Measurements from ENCODE around the gene DDX3X. TPM values are rescaled to one million over a fixed set of nuclear protein-coding genes. Genes with fewer than 3 reads are reported as not detected.
A peak's percentile ranks its signal among the peaks of the same experiment; 100 is the strongest.

Gene DDX3X
- total and polyA plus RNA-seq, 9 of the 15 experiments (the other 6 are each of a cell fraction or from before 2014, with no cell fraction given), result 51.3 to 232 (median 138) TPM

DNA sequence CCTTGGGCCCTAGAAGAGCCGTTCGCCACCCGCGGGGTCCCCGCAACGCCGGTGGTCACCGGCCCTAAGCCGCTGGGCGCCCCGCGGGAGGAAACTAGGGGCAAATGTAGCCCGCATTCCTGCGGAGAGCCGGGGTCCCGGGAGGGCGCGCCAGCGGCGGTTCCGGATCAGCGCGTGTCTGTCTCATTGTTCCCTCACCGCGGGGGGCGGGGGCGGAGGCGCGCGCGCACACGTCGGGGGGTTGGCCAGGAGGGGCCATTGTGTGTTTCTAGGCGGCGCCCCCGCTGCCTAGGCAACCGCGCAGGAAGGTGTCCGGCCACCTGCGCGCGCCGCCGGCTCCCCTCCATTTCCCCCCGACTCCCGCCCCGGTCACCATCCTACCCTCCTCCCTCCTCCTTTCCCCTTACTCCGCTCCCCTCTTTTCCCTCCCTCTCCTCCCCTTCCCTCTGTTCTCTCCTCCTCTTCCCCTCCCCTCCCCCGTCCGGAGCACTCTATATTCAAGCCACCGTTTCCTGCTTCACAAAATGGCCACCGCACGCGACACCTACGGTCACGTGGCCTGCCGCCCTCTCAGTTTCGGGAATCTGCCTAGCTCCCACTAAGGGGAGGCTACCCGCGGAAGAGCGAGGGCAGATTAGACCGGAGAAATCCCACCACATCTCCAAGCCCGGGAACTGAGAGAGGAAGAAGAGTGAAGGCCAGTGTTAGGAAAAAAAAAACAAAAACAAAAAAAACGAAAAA is 789 bp upstream of the DDX3X start (continued):
- TF ChIP-seq, protein P1, sequence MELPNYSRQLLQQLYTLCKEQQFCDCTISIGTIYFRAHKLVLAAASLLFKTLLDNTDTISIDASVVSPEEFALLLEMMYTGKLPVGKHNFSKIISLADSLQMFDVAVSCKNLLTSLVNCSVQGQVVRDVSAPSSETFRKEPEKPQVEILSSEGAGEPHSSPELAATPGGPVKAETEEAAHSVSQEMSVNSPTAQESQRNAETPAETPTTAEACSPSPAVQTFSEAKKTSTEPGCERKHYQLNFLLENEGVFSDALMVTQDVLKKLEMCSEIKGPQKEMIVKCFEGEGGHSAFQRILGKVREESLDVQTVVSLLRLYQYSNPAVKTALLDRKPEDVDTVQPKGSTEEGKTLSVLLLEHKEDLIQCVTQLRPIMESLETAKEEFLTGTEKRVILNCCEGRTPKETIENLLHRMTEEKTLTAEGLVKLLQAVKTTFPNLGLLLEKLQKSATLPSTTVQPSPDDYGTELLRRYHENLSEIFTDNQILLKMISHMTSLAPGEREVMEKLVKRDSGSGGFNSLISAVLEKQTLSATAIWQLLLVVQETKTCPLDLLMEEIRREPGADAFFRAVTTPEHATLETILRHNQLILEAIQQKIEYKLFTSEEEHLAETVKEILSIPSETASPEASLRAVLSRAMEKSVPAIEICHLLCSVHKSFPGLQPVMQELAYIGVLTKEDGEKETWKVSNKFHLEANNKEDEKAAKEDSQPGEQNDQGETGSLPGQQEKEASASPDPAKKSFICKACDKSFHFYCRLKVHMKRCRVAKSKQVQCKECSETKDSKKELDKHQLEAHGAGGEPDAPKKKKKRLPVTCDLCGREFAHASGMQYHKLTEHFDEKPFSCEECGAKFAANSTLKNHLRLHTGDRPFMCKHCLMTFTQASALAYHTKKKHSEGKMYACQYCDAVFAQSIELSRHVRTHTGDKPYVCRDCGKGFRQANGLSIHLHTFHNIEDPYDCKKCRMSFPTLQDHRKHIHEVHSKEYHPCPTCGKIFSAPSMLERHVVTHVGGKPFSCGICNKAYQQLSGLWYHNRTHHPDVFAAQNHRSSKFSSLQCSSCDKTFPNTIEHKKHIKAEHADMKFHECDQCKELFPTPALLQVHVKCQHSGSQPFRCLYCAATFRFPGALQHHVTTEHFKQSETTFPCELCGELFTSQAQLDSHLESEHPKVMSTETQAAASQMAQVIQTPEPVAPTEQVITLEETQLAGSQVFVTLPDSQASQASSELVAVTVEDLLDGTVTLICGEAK (IDR thresholded peaks at IDR 0.05), result peak; percentile 67
- TF ChIP-seq, protein P1 (CRISPR knock-in tag; IDR thresholded peaks at IDR 0.05), result no peak
- TF ChIP-seq CREBBP (IDR thresholded peaks at IDR 0.05; ENCODE audit: low read depth, low read length) (no peak), ZNF644 (tag; IDR thresholded peaks at IDR 0.05; ENCODE audit: low read depth) (peak; percentile 56; the same call in 1 of the 2 replicates), SREBF2 (CRISPR knock-in tag; IDR thresholded peaks at IDR 0.05) (no peak), PYGO2 (tag; IDR thresholded peaks at IDR 0.05) (no peak), SIN3A (IDR thresholded peaks at IDR 0.05; ENCODE audit: borderline replicate concordance in 2 of 2, control insufficient read depth in 1 of 2, low read depth in 2 of 2, low read length in 2 of 2) (peak in 1 of 2 experiments; percentile 1; a peak in 1 of 4 replicates), CHD2 (IDR thresholded peaks at IDR 0.05; ENCODE audit: low read depth, low read length) (no peak), DDX20 (tag; IDR thresholded peaks at IDR 0.05; ENCODE audit: low read depth) (no peak), CBX3 (IDR thresholded peaks at IDR 0.05; ENCODE audit: borderline replicate concordance in 1 of 2, low read length in 2 of 2) (0 out of 3 replicates have a peak, but pooled peaks of 1 of the 2 experiments have one; percentile 23), KLF10 (CRISPR knock-in tag; IDR thresholded peaks at IDR 0.05) (no peak), SRSF1 (IDR thresholded peaks at IDR 0.05; ENCODE audit: low read depth, low read length) (no peak), ZNF124 (CRISPR knock-in tag; IDR thresholded peaks at IDR 0.05) (no peak), MBD2 (IDR thresholded peaks at IDR 0.05; ENCODE audit: borderline replicate concordance, low read depth) (no peak), ZNF785 (CRISPR knock-in tag; IDR thresholded peaks at IDR 0.05) (no peak), NFATC3 (IDR thresholded peaks at IDR 0.05) (no peak), ZBED1 (IDR thresholded peaks at IDR 0.05) (no peak)
- TF ChIP-seq, protein P2, sequence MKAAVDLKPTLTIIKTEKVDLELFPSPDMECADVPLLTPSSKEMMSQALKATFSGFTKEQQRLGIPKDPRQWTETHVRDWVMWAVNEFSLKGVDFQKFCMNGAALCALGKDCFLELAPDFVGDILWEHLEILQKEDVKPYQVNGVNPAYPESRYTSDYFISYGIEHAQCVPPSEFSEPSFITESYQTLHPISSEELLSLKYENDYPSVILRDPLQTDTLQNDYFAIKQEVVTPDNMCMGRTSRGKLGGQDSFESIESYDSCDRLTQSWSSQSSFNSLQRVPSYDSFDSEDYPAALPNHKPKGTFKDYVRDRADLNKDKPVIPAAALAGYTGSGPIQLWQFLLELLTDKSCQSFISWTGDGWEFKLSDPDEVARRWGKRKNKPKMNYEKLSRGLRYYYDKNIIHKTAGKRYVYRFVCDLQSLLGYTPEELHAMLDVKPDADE (conservative IDR thresholded peaks at IDR 0.05; ENCODE audit: control insufficient read depth, low read depth, low read length), result peak; percentile 76
